ENCODE measurements around the gene TTYH1.

Gene TTYH1

DNA sequence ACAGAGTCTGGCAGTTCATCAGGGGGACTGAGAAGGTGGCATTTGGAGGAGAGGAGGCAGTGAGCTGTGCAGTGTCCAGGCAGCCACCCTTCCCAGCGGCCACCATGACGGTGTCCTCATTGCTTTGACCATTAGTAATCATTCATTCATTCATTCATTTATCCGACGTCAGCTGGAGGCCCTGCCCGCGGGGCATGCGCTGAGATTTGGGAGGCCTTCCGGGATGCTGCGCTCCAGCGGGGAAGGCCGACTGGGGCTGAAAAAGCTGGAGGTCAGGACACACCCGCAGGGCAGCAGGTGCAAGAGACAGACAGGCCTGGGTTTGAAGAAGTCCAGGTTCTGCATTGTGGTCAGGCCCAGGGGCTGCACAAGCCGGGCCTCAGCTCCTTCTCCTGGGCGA lies 8.9 kb downstream of the TTYH1 start:
- Histone ChIP-seq H3K4me3 (ENCODE audit: low read length) (no peak overlapping the region), H3K27me3 (ENCODE audit: low read depth, low read length) (peaks cover 3% of the 10 kb centered on the region; the same call in 1 of the 2 replicates), H3K9ac (ENCODE audit: low read length) (no peak overlapping the region), H3K27ac (ENCODE audit: low read length) (no peak overlapping the region), H2AFZ (ENCODE audit: low read depth, low read length) (no peak overlapping the region), H3K9me3 (ENCODE audit: insufficient read depth, low read length) (no peaks in the 10 kb centered on the region), H3K4me2 (ENCODE audit: low read length) (no peak overlapping the region), H3K36me3 (replicated peaks; ENCODE audit: low read depth, low read length) (no peaks in the 10 kb centered on the region), H3K4me1 (ENCODE audit: low read length) (no peaks in the 10 kb centered on the region), H3K79me2 (ENCODE audit: low read length) (no peaks in the 10 kb centered on the region), H4K20me1 (ENCODE audit: insufficient read depth, low read length) (no peaks in the 10 kb centered on the region)
- TF ChIP-seq EZH2phosphoT487 (IDR thresholded peaks at IDR 0.05; ENCODE audit: low read depth), result no peak
- TF ChIP-seq CTCF (IDR thresholded peaks at IDR 0.05; ENCODE audit: low read depth, low read length), result no peak

- Histone ChIP-seq H3K27ac (ENCODE audit: low read length) (no peak overlapping the region), H3K79me2 (ENCODE audit: low read length) (no peaks in the 10 kb centered on the region), H3K9ac (ENCODE audit: low read length) (no peak overlapping the region), H3K27me3 (ENCODE audit: low read depth, low read length) (peaks cover 9% of the 10 kb centered on the region; the same call in 1 of the 2 replicates), H3K4me3 (ENCODE audit: low read length) (no peak overlapping the region), H4K20me1 (ENCODE audit: insufficient read depth, low read length) (no peaks in the 10 kb centered on the region), H3K4me2 (ENCODE audit: low read length) (no peak overlapping the region), H3K9me3 (ENCODE audit: insufficient read depth, low read length) (no peaks in the 10 kb centered on the region), H3K4me1 (ENCODE audit: low read length) (no peaks in the 10 kb centered on the region), H3K36me3 (replicated peaks; ENCODE audit: low read depth, low read length) (no peaks in the 10 kb centered on the region), H2AFZ (ENCODE audit: low read depth, low read length) (no peak overlapping the region)
- no peak for TF ChIP-seq CTCF (IDR thresholded peaks at IDR 0.05; ENCODE audit: low read depth, low read length)
- no peak for TF ChIP-seq EZH2phosphoT487 (IDR thresholded peaks at IDR 0.05; ENCODE audit: low read depth)
Observed at GRCh38 chr19:54424660-54425381, 9.6 kb downstream of the TTYH1 start.

- Histone ChIP-seq H3K27ac (ENCODE audit: low read length) (no peak overlapping the region), H3K36me3 (replicated peaks; ENCODE audit: low read depth, low read length) (no peaks in the 10 kb centered on the region), H3K27me3 (ENCODE audit: low read depth, low read length) (peaks cover 12% of the 10 kb centered on the region; the same call in 1 of the 2 replicates), H3K4me2 (ENCODE audit: low read length) (no peak overlapping the region), H3K9ac (ENCODE audit: low read length) (no peak overlapping the region), H3K4me1 (ENCODE audit: low read length) (no peaks in the 10 kb centered on the region), H4K20me1 (ENCODE audit: insufficient read depth, low read length) (no peaks in the 10 kb centered on the region), H2AFZ (ENCODE audit: low read depth, low read length) (no peak overlapping the region), H3K4me3 (ENCODE audit: low read length) (no peak overlapping the region), H3K9me3 (ENCODE audit: insufficient read depth, low read length) (no peaks in the 10 kb centered on the region), H3K79me2 (ENCODE audit: low read length) (no peaks in the 10 kb centered on the region)
- no peak for TF ChIP-seq EZH2phosphoT487 (IDR thresholded peaks at IDR 0.05; ENCODE audit: low read depth)
- TF ChIP-seq CTCF (IDR thresholded peaks at IDR 0.05; ENCODE audit: low read depth, low read length), result no peak
Observed at GRCh38 chr19:54425382-54425723, 10.1 kb downstream of the TTYH1 start.

DNA sequence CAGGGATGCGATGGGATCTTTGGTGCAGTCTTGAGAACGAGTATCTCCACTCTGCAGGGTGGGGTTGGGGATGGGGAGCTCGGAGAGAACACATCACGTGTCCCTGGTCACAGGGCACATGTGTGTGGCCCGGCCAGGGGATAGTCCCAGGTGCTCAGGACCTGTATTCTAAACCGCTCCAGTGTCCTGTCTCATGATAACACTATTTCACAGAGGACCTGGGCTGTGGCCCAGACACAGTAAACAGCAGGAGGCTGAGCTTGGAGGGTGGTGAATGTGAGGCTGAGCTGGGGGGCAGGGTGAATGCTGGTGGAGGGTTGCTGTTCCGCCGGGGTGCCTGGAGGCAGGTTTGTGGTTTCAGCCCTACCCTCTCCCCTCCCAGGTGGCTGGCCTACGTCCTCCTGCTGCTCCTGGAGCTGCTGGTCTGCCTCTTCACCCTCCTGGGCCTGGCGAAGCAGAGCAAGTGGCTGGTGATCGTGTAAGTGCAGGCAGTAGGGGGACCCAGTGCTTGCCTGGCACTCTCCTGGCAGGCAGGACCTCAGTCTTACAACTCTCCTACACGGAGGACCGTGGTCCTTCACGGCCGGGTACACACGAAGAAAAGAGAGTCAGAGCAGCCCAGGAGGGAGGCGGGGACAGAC lies 11.1 kb downstream of the TTYH1 start:
- Histone ChIP-seq H4K20me1 (ENCODE audit: insufficient read depth, low read length) (no peaks in the 10 kb centered on the region), H2AFZ (ENCODE audit: low read depth, low read length) (no peak overlapping the region), H3K27me3 (ENCODE audit: low read depth, low read length) (peaks cover 13% of the 10 kb centered on the region; the same call in 1 of the 2 replicates), H3K9me3 (ENCODE audit: insufficient read depth, low read length) (no peaks in the 10 kb centered on the region), H3K79me2 (ENCODE audit: low read length) (no peaks in the 10 kb centered on the region), H3K4me2 (ENCODE audit: low read length) (no peak overlapping the region), H3K27ac (ENCODE audit: low read length) (no peak overlapping the region), H3K36me3 (replicated peaks; ENCODE audit: low read depth, low read length) (no peaks in the 10 kb centered on the region), H3K4me1 (ENCODE audit: low read length) (no peaks in the 10 kb centered on the region), H3K9ac (ENCODE audit: low read length) (no peak overlapping the region), H3K4me3 (ENCODE audit: low read length) (no peak overlapping the region)
- TF ChIP-seq EZH2phosphoT487 (IDR thresholded peaks at IDR 0.05; ENCODE audit: low read depth) (no peak), CTCF (IDR thresholded peaks at IDR 0.05; ENCODE audit: low read depth, low read length) (no peak)
